Motor neuron (in vitro differentiated cells): ENCODE measurements around the gene NR3C2. TPM values are rescaled to one million over a fixed set of nuclear protein-coding genes. Genes with fewer than 3 reads are reported as not detected.

Experiments
- ATAC-seq, 8 experiments: fragments of 200-7000 bp; cut with Tn5 transposase; replicated peaks in 6 of 8; 2 replicates each; pipeline ENCODE4 v1.8.0; 2021; ENCODE audit warnings: mild to moderate bottlenecking in 8 of 8, moderate library complexity in 8 of 8
- H3K27ac ChIP-seq, 2 donors: fragments of 250-450 bp; sonication (Bioruptor Pico); 2 replicates each; pipeline ENCODE4 v1.9.0; 2021; ENCODE audit warnings: antibody characterized with exemption in 2 of 2, mild to moderate bottlenecking in 2 of 2, moderate library complexity in 1 of 2
- H3K4me1 ChIP-seq, 2 donors: fragments of 250-450 bp; sonication (Bioruptor Pico); replicated peaks in 1 of 2; 2 replicates each; pipeline ENCODE4 v1.6.1; 2021; ENCODE audit warnings: antibody characterized with exemption in 2 of 2, mild to moderate bottlenecking in 2 of 2, moderate library complexity in 1 of 2
- H3K4me3 ChIP-seq, 5 donors: fragments of 250-450 bp; sonication (Bioruptor Pico); 2 replicates each; pipeline ENCODE4 v1.9.0; 2021; ENCODE audit warnings: antibody characterized with exemption in 5 of 5, mild to moderate bottlenecking in 5 of 5, moderate library complexity in 4 of 5
- WGBS, 10 experiments: fragments of 450-650 bp; shearing (Covaris generic); methylation state at CpG; one replicate each; pipeline ENCODE4 v1.0.0; 2022; 5-methylcytosine and 5-hydroxymethylcytosine counted together
- in situ Hi-C, 9 experiments: fragments of 400-800 bp; cut with MboI; loops; one replicate each; pipeline ENCODE4 v1.15.0; 2021; ENCODE audit warnings: low sequenced_read_pairs in 9 of 9, low pct_unique_long_range_greater_than_20kb in 2 of 9; ENCODE audit not compliant: unreplicated experiment in 9 of 9
- total RNA-seq, 8 experiments: library from RNA; unstranded; fragments of 300-600 nt; gene quantifications; 2 replicates each; pipeline versions ENCODE4 v1.2.3 to v1.2.4, GENCODE V29; 2022

Gene NR3C2
- total RNA-seq, 8 experiments from 2014 or later, result 0.25 to 8.3 (median 1.4) TPM

GRCh38 chr4:148426643-148427042, 15.6 kb downstream of the NR3C2 start:
- no peak for ATAC-seq
- H3K4me1 ChIP-seq, result no peaks in the 10 kb centered on the region
- no peak overlapping the region for H3K27ac ChIP-seq
- WGBS, 10 experiments, result 82 to 100% (median 96%) methylated on average over 2 to 5 of the region's 5 CpGs; no CpG with 5 or more reads in 1 of the 10 experiments
- no peak overlapping the region for H3K4me3 ChIP-seq
- in situ Hi-C loops, result no loop called here

DNA sequence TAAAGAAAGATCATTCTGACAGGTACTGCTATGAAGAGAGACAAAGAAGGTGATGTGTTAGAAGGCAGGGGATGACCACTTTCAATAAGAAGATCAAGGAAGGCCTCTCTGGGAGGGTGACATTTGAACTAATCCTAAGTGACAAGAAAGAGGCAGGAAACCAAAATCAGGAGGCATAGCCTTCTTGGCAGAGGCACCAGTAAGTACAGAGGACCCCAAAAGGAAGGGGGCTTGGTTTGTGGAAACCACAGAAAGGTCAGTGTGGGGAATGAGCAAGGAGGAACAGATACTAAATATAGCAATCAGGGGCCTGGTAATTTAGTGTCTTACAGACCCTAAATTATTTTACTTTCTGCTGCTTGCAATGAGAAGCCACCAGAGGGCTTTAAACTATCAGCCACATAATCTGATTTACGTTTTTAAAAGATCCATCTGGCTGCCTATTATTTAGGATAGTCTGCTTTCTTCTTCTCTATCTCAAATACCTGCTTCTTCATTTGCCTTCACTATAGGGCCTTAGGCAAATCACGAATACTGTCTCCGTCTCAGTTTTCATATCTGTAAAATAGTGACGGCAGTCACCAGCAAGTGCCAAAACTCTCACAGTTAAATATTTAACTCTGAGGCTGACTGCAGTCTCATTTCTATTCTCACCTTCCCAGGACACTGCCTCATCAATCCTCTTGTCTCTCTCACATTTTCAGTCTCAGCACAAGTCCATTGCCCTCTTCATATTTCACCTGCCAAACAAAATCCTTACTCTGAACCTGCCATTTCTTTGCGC, 16.7 kb downstream of the NR3C2 start:
- ATAC-seq, result no peak
- Histone ChIP-seq H3K4me3 (no peak overlapping the region), H3K27ac (no peak overlapping the region), H3K4me1 (no peaks in the 10 kb centered on the region)
- in situ Hi-C loops, result no loop called here
- 40 to 88% (median 72%) methylated on average over 1 to 5 of the region's 5 CpGs for WGBS, 10 experiments

GRCh38 chr4:148420397-148420796, 21.8 kb downstream of the NR3C2 start:
- ATAC-seq, result no peak
- in situ Hi-C loops, result no loop called here
- H3K4me1 ChIP-seq, result no peaks in the 10 kb centered on the region
- H3K27ac ChIP-seq, result no peak overlapping the region
- 0 to 100% (median 47%) methylated on average over 1 to 2 of the region's 2 CpGs; no CpG with 5 or more reads in 2 of the 10 experiments for WGBS, 10 experiments
- no peak overlapping the region for H3K4me3 ChIP-seq

DNA sequence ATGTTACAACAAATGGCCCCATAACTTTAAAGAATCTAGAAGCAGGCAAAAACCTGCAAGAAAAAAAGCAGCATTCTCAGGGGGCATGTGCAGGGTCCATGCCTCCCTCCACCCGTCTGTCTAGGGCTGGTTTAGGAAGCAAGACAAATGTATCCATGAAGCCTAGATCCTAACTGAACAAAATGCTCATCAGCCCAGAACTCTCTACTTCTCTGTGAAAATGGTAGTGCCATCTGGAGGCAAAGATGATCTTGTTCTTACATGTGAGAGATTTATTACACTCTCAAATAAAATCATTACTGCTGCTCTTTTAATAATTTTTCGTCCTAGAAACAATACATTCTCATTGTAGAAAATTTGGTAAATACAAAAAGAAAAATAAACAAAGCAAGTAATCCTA, 26.7 kb downstream of the NR3C2 start:
- no peak overlapping the region for H3K4me3 ChIP-seq
- no peak overlapping the region for H3K27ac ChIP-seq
- H3K4me1 ChIP-seq, result no peaks in the 10 kb centered on the region
- peak in 2 of 8 experiments; percentile 25 to 55 for ATAC-seq
- in situ Hi-C loops, result no loop called here
- 23 to 100% (median 63%) methylated on average over 1 to 2 of the region's 2 CpGs; no CpG with 5 or more reads in 1 of the 10 experiments for WGBS, 10 experiments

- Histone ChIP-seq H3K4me3 (no peak overlapping the region), H3K27ac (no peak overlapping the region), H3K4me1 (no peaks in the 10 kb centered on the region)
- in situ Hi-C loops, result no loop called here
- peak in 2 of 8 experiments; percentile 59 to 68 for ATAC-seq
- WGBS, 10 experiments, result 0 to 100% (median 73%) methylated on average over 1 to 2 of the region's 2 CpGs; no CpG with 5 or more reads in 4 of the 10 experiments
These were observed 29.7 kb downstream of the NR3C2 start for GRCh38 chr4:148412460-148412994.

GRCh38 chr4:148405161-148405893, 36.9 kb downstream of the NR3C2 start:
- 55 to 100% (median 87%) methylated on average over 1 to 3 of the region's 5 CpGs; no CpG with 5 or more reads in 1 of the 10 experiments for WGBS, 10 experiments
- no peaks in the 10 kb centered on the region for H3K4me1 ChIP-seq
- no peak for ATAC-seq
- H3K27ac ChIP-seq, result no peak overlapping the region
- no peak overlapping the region for H3K4me3 ChIP-seq
- in situ Hi-C loops, result no loop called here

DNA sequence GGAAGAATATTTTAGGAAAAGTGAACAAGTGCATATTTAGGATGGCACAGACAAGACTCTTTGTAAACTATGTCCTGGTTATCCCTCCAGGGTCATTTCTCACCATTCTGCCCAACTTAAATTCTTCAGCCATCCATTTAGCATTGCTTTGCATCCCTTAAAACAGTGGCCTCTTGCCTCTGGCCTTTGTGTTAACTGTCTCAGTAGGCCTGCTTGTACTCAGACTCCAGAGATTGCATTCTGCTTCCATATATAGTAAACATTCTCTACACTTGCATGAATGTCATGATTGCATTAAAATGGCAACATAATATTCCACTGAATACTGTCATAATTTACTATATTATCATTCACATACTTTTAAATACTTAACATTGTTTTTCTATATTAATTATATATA, 43.2 kb downstream of the NR3C2 start:
- in situ Hi-C loops, result no loop called here
- ATAC-seq, result peak in 1 of 8 experiments; percentile 87
- Histone ChIP-seq H3K27ac (no peak overlapping the region), H3K4me1 (peaks cover 0 to 4% of the 10 kb centered on the region in 2 donors), H3K4me3 (no peak overlapping the region)

DNA sequence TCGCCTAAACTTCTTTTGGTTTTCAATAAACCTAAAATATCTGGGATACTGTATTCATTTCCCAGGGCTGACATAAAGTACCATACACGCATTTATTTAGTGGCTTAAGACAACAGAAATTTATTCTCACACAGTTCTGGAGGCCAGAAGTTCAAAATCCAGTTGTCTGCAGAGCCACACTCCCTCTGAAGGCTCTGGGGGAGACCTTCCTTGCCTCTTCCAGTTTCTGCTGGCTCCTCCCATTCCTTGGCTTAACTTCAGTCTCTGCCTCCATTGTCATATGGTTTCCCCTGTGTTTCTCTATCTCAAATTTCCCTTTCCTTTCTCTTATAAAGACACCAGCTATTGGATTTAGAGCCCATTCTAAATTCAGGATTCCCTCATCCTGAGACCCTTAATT, 44.4 kb downstream of the NR3C2 start:
- in situ Hi-C loops, result no loop called here
- 44 to 100% (median 80%) methylated on average over 1 to 2 of the region's 2 CpGs; no CpG with 5 or more reads in 2 of the 10 experiments for WGBS, 10 experiments
- peaks cover 0 to 7% of the 10 kb centered on the region in 2 donors for H3K4me1 ChIP-seq
- no peak for ATAC-seq
- no peak overlapping the region for H3K4me3 ChIP-seq
- H3K27ac ChIP-seq, result no peak overlapping the region

DNA sequence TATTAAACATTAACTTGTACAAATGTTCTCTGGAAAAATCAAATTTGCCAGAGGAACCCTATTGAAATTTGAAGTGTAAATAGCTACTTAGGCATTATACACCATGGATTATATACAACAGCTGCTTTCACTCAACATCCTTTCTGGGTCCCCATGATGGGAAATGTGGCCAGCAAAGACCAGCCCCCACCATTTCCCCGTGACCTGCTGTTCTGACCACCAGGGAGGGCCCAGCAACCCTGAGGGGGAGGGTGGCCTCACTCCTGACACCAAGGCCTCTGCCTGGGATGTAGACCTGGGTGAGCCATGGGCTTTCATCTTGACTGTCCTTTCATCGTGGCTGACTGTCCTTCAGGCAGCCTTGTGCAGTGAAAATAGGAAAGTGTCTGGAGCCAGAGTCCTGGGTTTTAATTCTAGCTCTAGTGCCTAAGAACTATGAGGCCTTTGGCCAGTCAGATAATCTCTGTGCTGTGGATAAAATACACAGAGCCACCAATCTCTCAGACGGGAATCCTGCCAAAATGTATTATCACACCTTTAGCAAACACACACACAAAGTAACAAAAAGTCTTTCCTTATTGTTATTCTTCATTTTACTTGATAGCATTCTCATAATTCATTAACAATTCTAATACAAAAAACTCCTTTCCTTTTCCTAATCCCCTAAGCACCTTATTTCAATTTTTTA, 45.1 kb downstream of the NR3C2 start:
- Histone ChIP-seq H3K4me1 (peaks cover 0 to 7% of the 10 kb centered on the region in 2 donors), H3K4me3 (no peak overlapping the region), H3K27ac (no peak overlapping the region)
- in situ Hi-C loops, result no loop called here
- WGBS, 10 experiments, result 20 to 100% (median 56%) methylated on average over 1 to 2 of the region's 3 CpGs; no CpG with 5 or more reads in 3 of the 10 experiments
- no peak for ATAC-seq

DNA sequence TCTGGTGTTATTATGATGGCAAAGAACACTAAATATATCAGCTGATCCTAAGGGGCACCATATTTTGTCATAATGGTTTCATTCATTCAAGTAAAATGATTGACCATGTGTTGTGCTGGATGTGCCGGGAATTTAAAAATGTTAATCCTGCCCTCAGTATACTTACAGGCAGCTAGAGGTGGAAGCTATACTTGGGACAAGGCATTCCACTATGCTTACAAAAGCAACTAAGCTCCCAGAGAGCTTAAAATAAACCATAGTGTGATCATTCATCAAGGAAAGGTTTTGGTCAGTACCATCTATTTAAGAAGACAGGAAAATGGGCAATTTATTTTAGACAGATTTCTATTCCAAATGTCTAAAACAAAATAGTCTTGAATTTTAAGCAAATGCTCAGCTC, 46.4 kb downstream of the NR3C2 start:
- Histone ChIP-seq H3K4me3 (no peak overlapping the region), H3K4me1 (peaks cover 0 to 7% of the 10 kb centered on the region in 2 donors), H3K27ac (no peak overlapping the region)
- WGBS, 10 experiments, result 11 to 100% (median 100%) methylated on average over 1 of the region's 1 CpG; no CpG with 5 or more reads in 3 of the 10 experiments
- in situ Hi-C loops, result no loop called here
- ATAC-seq, result no peak

GRCh38 chr4:148391056-148391455, 51.2 kb downstream of the NR3C2 start:
- no peak for ATAC-seq
- in situ Hi-C loops, result no loop called here
- WGBS, 10 experiments, result 7 to 100% (median 67%) methylated on average over 1 of the region's 1 CpG; no CpG with 5 or more reads in 1 of the 10 experiments

DNA sequence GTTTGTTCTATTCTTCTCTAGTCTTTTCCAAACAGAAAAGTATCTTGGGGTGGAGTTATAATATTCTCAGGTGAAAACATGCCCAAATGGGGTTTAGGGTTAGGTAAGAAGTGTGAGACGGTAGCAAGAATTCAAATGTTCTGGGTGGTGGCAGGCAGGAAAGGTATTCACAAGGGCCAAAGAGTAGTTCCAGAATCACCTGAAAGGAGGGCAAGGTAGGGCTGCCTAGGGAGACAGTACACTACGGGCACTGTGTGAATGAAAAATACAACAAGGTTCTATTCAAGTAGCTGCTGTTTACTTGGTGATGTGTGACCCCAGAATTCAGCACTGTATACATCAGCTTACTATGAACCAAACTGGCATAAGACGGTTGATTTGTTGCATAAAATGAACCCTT, 51.9 kb downstream of the NR3C2 start:
- in situ Hi-C loops, result no loop called here
- H3K27ac ChIP-seq, result no peak overlapping the region
- H3K4me3 ChIP-seq, result no peak overlapping the region
- 47 to 100% (median 94%) methylated on average over 1 to 3 of the region's 3 CpGs; no CpG with 5 or more reads in 1 of the 10 experiments for WGBS, 10 experiments
- no peak for ATAC-seq
- H3K4me1 ChIP-seq, result peaks cover 0 to 7% of the 10 kb centered on the region in 2 donors

More at GRCh38 chr4:148391056-148391455, 51.2 kb downstream of the NR3C2 start:
- H3K4me3 ChIP-seq, result no peak overlapping the region
- no peak overlapping the region for H3K27ac ChIP-seq
- H3K4me1 ChIP-seq, result peaks cover 0 to 7% of the 10 kb centered on the region in 2 donors

DNA sequence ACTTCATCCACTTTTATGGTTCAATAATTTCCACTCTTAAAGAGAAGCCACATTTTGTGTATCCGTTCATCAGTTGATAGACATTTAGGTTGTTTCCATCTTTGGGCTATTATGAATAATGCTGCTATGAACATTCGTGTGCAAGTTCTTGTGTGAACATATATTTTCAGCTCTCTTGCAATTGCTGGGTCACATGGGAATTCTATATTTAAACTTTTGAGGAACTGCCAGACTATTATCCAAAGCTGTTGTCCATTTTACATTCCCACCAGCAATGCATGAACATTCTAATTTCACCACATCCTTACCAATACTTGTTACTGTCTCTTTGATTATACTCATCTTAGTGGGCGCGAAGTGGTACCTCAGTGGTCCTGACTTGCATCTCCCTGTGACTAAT, 61.9 kb downstream of the NR3C2 start:
- no peak overlapping the region for H3K4me3 ChIP-seq
- WGBS, 10 experiments, result 63 to 94% (median 81%) methylated on average over 2 to 4 of the region's 4 CpGs; no CpG with 5 or more reads in 2 of the 10 experiments
- H3K27ac ChIP-seq, result no peak overlapping the region
- no peaks in the 10 kb centered on the region for H3K4me1 ChIP-seq
- in situ Hi-C loops, result no loop called here
- ATAC-seq, result no peak
